Measurements from ENCODE around the gene MORC4.

DNA sequence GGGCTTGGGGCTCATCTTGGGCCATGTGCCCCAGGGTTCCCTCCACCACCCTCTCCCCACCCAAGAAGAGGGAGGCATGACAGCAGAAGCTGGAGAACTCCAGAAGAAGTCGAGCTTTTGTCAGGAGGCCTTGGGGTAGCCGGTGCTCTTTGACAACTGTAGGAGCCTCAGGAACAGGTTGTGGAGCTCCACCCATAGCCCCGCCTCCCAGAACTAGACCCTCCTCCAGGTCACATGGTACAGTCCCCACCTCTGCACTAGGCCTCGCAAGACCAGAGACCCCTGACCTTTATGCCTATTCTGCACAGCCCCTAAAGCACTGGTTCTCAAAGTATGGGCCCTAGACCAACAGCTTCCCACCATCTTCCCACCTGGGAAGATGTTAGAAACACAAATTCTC, 8.0 kb upstream of the MORC4 start:
- TF ChIP-seq, protein P1, sequence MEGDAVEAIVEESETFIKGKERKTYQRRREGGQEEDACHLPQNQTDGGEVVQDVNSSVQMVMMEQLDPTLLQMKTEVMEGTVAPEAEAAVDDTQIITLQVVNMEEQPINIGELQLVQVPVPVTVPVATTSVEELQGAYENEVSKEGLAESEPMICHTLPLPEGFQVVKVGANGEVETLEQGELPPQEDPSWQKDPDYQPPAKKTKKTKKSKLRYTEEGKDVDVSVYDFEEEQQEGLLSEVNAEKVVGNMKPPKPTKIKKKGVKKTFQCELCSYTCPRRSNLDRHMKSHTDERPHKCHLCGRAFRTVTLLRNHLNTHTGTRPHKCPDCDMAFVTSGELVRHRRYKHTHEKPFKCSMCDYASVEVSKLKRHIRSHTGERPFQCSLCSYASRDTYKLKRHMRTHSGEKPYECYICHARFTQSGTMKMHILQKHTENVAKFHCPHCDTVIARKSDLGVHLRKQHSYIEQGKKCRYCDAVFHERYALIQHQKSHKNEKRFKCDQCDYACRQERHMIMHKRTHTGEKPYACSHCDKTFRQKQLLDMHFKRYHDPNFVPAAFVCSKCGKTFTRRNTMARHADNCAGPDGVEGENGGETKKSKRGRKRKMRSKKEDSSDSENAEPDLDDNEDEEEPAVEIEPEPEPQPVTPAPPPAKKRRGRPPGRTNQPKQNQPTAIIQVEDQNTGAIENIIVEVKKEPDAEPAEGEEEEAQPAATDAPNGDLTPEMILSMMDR (IDR thresholded peaks at IDR 0.05) = no peak
- no peak for TF ChIP-seq POLR2A (IDR thresholded peaks at IDR 0.05)

Measured in adrenal gland (tissue), 5 donors.